Large intestine (tissue), 3 donors: ENCODE measurements around the gene OXER1. TPM values are rescaled to one million over a fixed set of nuclear protein-coding genes. Genes with fewer than 3 reads are reported as not detected.

ENCODE experiments used
- DNase-seq, 2 donors: peaks; one replicate each; pipeline versions ENCODE4 v3.0.0 to v3.0.0-alpha.2; 2013
- H3K27ac ChIP-seq: one replicate; pipeline ENCODE4 v1.5.1; 2013; ENCODE audit warnings: low read length
- H3K27me3 ChIP-seq: 2 replicates; pipeline ENCODE4 v1.6.1; 2013; ENCODE audit warnings: low read length; ENCODE audit not compliant: control insufficient read depth, insufficient read depth
- H3K36me3 ChIP-seq: 2 replicates; pipeline ENCODE4 v1.6.1; 2013; ENCODE audit warnings: low read length; ENCODE audit not compliant: control insufficient read depth, insufficient read depth
- H3K4me1 ChIP-seq: one replicate; pipeline ENCODE4 v1.6.1; 2013; ENCODE audit warnings: low read length; ENCODE audit not compliant: control insufficient read depth, insufficient read depth
- H3K4me3 ChIP-seq: one replicate; pipeline ENCODE4 v1.5.1; 2013; ENCODE audit warnings: low read length
- H3K9me3 ChIP-seq: one replicate; pipeline ENCODE4 v1.6.1; 2013; ENCODE audit warnings: mild to moderate bottlenecking, low read depth, low read length, moderate library complexity; ENCODE audit not compliant: control insufficient read depth
- WGBS: methylation state at CpG from one replicate; pipeline ENCODE4 v1.1.5; 2013; ENCODE audit warnings: low lambda C conversion rate; ENCODE audit not compliant: insufficient coverage; 5-methylcytosine and 5-hydroxymethylcytosine counted together
- polyA plus RNA-seq: library from polyadenylated mRNA; unstranded; fragments of 120-200 nt; gene quantifications from one replicate; pipeline ENCODE4 v1.2.1, GENCODE V29; 2013

The OXER1 gene
- polyA plus RNA-seq, 1 donor, result 12.2 TPM

GRCh38 chr2:42787788-42788477 is 24.0 kb upstream of the OXER1 start:
- Histone ChIP-seq H3K9me3 (no peaks in the 10 kb centered on the region), H3K4me1 (peaks cover 3% of the 10 kb centered on the region), H3K27ac (no peak overlapping the region), H3K36me3 (peaks cover 31% of the 10 kb centered on the region), H3K27me3 (no peaks in the 10 kb centered on the region), H3K4me3 (no peak overlapping the region)
- no peak for DNase-seq
- no CpG with 5 or more reads among the region's 12 CpGs for WGBS

- WGBS, result no CpG with 5 or more reads among the region's 3 CpGs
- no peak overlapping the region for H3K4me3 ChIP-seq
- H3K27ac ChIP-seq, result no peak overlapping the region
- no peak for DNase-seq
- H3K36me3 ChIP-seq, result peaks cover 37% of the 10 kb centered on the region
- H3K9me3 ChIP-seq, result no peaks in the 10 kb centered on the region
- peaks cover 3% of the 10 kb centered on the region for H3K4me1 ChIP-seq
- H3K27me3 ChIP-seq, result no peaks in the 10 kb centered on the region
Measured at GRCh38 chr2:42787424-42787787, 23.5 kb upstream of the OXER1 start.

- Histone ChIP-seq H3K36me3 (peaks cover 41% of the 10 kb centered on the region), H3K27me3 (no peaks in the 10 kb centered on the region), H3K9me3 (no peaks in the 10 kb centered on the region), H3K4me3 (no peak overlapping the region), H3K27ac (no peak overlapping the region), H3K4me1 (peaks cover under 1% of the 10 kb centered on the region)
- DNase-seq, result no peak
- WGBS, result 90% methylated on average over 2 of the region's 15 CpGs
Measured at GRCh38 chr2:42786561-42787345, 22.8 kb upstream of the OXER1 start.

GRCh38 chr2:42784204-42784880 is 20.4 kb upstream of the OXER1 start:
- Histone ChIP-seq H3K27ac (no peak overlapping the region), H3K4me1 (no peaks in the 10 kb centered on the region), H3K9me3 (peaks cover 10% of the 10 kb centered on the region), H3K27me3 (no peaks in the 10 kb centered on the region), H3K36me3 (peaks cover 41% of the 10 kb centered on the region), H3K4me3 (no peak overlapping the region)
- DNase-seq, result no peak
- no CpG with 5 or more reads among the region's 7 CpGs for WGBS

- H3K4me3 ChIP-seq, result no peak overlapping the region
- H3K36me3 ChIP-seq, result peaks cover 42% of the 10 kb centered on the region
- WGBS, result no CpG with 5 or more reads among the region's 9 CpGs
- no peak for DNase-seq
- H3K27ac ChIP-seq, result no peak overlapping the region
- H3K4me1 ChIP-seq, result no peaks in the 10 kb centered on the region
- H3K9me3 ChIP-seq, result peaks cover 15% of the 10 kb centered on the region
- no peaks in the 10 kb centered on the region for H3K27me3 ChIP-seq
Measured at GRCh38 chr2:42783511-42783910, 19.6 kb upstream of the OXER1 start.

GRCh38 chr2:42781181-42781580 is 17.2 kb upstream of the OXER1 start:
- DNase-seq, result peak in 1 of 2 donors; percentile 68

GRCh38 chr2:42777883-42778805 is 14.2 kb upstream of the OXER1 start:
- Histone ChIP-seq H3K27ac (no peak overlapping the region), H3K27me3 (no peaks in the 10 kb centered on the region), H3K4me1 (no peaks in the 10 kb centered on the region), H3K4me3 (no peak overlapping the region), H3K36me3 (peaks cover 22% of the 10 kb centered on the region), H3K9me3 (peaks cover 19% of the 10 kb centered on the region)
- WGBS, result 100% methylated on average over 1 of the region's 3 CpGs
- DNase-seq, result no peak

More at GRCh38 chr2:42781181-42781580, 17.2 kb upstream of the OXER1 start:
- H3K4me1 ChIP-seq, result no peaks in the 10 kb centered on the region
- no CpG with 5 or more reads among the region's 1 CpG for WGBS
- H3K4me3 ChIP-seq, result no peak overlapping the region
- peaks cover 19% of the 10 kb centered on the region for H3K9me3 ChIP-seq
- peaks cover 36% of the 10 kb centered on the region for H3K36me3 ChIP-seq
- H3K27ac ChIP-seq, result no peak overlapping the region
- no peaks in the 10 kb centered on the region for H3K27me3 ChIP-seq

- DNase-seq, result no peak
- H3K4me3 ChIP-seq, result no peak overlapping the region
- H3K27ac ChIP-seq, result no peak overlapping the region
- WGBS, result no CpG with 5 or more reads among the region's 3 CpGs
- no peaks in the 10 kb centered on the region for H3K4me1 ChIP-seq
- H3K9me3 ChIP-seq, result peaks cover 18% of the 10 kb centered on the region
- H3K27me3 ChIP-seq, result no peaks in the 10 kb centered on the region
- H3K36me3 ChIP-seq, result peaks cover 13% of the 10 kb centered on the region
Measured at GRCh38 chr2:42775810-42776209, 11.9 kb upstream of the OXER1 start.

- H3K27ac ChIP-seq, result no peak overlapping the region
- no peak for DNase-seq
- no peak overlapping the region for H3K4me3 ChIP-seq
- peaks cover 12% of the 10 kb centered on the region for H3K9me3 ChIP-seq
- H3K27me3 ChIP-seq, result no peaks in the 10 kb centered on the region
- no CpG with 5 or more reads among the region's 2 CpGs for WGBS
- H3K36me3 ChIP-seq, result peaks cover 13% of the 10 kb centered on the region
- no peaks in the 10 kb centered on the region for H3K4me1 ChIP-seq
Measured at GRCh38 chr2:42775186-42775585, 11.3 kb upstream of the OXER1 start.
